ENCODE measurements around the gene STRADA. TPM values are rescaled to one million over a fixed set of nuclear protein-coding genes. Genes with fewer than 3 reads are reported as not detected.
"Not testable (repeated sequence)": the region's sequence is repeated elsewhere in the genome, so short reads cannot be mapped to it uniquely, and the experiment has no call there.

The STRADA gene
- total RNA-seq, 1 donor from 2014 or later, result 23.9 TPM

GRCh38 chr17:63753215-63753614 lies 11.6 kb upstream of the STRADA start:
- no peak for DNase-seq

GRCh38 chr17:63752707-63753106 lies 11.1 kb upstream of the STRADA start:
- no peak for DNase-seq

GRCh38 chr17:63751806-63752205 lies 10.2 kb upstream of the STRADA start:
- no peak for DNase-seq

GRCh38 chr17:63741143-63741407 lies 524 bp downstream of the STRADA start:
- DNase-seq, result peak; percentile 38

- DNase-seq, result no peak
These were observed 996 bp downstream of the STRADA start for GRCh38 chr17:63740464-63741142.

- DNase-seq, result no peak
These were observed 5.9 kb downstream of the STRADA start for GRCh38 chr17:63735691-63736090.

- no peak for DNase-seq
These were observed 19.2 kb downstream of the STRADA start for GRCh38 chr17:63722403-63722802.

GRCh38 chr17:63720194-63720593 lies 21.4 kb downstream of the STRADA start:
- not testable (repeated sequence) for DNase-seq

- DNase-seq, result no peak
These were observed 22.6 kb downstream of the STRADA start for GRCh38 chr17:63718988-63719387.

- DNase-seq, result peak; percentile 28
These were observed 25.2 kb downstream of the STRADA start for GRCh38 chr17:63716426-63716825.

- no peak for DNase-seq
These were observed 26.9 kb downstream of the STRADA start for GRCh38 chr17:63714550-63715277.

- no peak for DNase-seq
These were observed 32.5 kb downstream of the STRADA start for GRCh38 chr17:63709110-63709509.

- no peak for DNase-seq
These were observed 34.4 kb downstream of the STRADA start for GRCh38 chr17:63707151-63707550.

- DNase-seq, result no peak
These were observed 35.1 kb downstream of the STRADA start for GRCh38 chr17:63706336-63707082.

GRCh38 chr17:63705657-63706056 lies 35.9 kb downstream of the STRADA start:
- no peak for DNase-seq

GRCh38 chr17:63704836-63705235 lies 36.8 kb downstream of the STRADA start:
- DNase-seq, result no peak

- DNase-seq, result no peak
These were observed 37.4 kb downstream of the STRADA start for GRCh38 chr17:63704259-63704576.

- DNase-seq, result no peak
These were observed 37.9 kb downstream of the STRADA start for GRCh38 chr17:63703556-63704258.

GRCh38 chr17:63703029-63703428 lies 38.6 kb downstream of the STRADA start:
- no peak for DNase-seq

- DNase-seq, result no peak
These were observed 38.9 kb downstream of the STRADA start for GRCh38 chr17:63702721-63703015.

- DNase-seq, result no peak
These were observed 39.5 kb downstream of the STRADA start for GRCh38 chr17:63701868-63702720.

- DNase-seq, result no peak
These were observed 40.2 kb downstream of the STRADA start for GRCh38 chr17:63701456-63701820.
